Body of pancreas (tissue), 4 donors: ENCODE data around the gene DAB2IP.

Experiments
- POLR2A ChIP-seq, 3 donors: fragments of 450-650 bp; IDR thresholded peaks; one replicate each; pipeline ENCODE4 v1.6.1; 2016; ENCODE audit warnings: antibody characterized with exemption in 3 of 3, mild to moderate bottlenecking in 2 of 3
- TF ChIP-seq, protein P1 (sequence below), 7 experiments: fragments of 450-650 bp in 4 of 7; fragments of 200-600 bp in 3 of 7; sonication (generic) in 3 of 7; IDR thresholded peaks; one replicate each; pipeline ENCODE4 v1.5.1; 2016 to 2019; ENCODE audit warnings: antibody characterized with exemption in 7 of 7

DNA sequence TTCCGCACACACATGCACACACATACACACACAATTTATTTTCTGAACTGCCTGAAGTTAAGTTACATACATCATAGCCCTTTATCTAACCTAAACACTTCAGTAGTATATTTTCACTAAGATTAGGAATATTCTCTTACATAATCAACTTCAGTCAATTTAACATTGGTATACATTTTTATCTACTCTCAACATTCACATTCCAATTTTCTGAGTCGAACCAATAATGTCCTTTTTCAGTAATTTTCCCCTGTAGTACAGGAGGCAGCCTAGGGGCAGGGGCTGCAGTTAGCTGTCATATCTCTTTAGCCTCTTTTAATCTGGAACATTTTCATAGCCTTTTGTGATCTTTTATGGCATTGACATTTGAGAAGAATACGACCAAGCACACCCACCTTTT, 150.1 kb downstream of the DAB2IP start:
- TF ChIP-seq, protein P1, sequence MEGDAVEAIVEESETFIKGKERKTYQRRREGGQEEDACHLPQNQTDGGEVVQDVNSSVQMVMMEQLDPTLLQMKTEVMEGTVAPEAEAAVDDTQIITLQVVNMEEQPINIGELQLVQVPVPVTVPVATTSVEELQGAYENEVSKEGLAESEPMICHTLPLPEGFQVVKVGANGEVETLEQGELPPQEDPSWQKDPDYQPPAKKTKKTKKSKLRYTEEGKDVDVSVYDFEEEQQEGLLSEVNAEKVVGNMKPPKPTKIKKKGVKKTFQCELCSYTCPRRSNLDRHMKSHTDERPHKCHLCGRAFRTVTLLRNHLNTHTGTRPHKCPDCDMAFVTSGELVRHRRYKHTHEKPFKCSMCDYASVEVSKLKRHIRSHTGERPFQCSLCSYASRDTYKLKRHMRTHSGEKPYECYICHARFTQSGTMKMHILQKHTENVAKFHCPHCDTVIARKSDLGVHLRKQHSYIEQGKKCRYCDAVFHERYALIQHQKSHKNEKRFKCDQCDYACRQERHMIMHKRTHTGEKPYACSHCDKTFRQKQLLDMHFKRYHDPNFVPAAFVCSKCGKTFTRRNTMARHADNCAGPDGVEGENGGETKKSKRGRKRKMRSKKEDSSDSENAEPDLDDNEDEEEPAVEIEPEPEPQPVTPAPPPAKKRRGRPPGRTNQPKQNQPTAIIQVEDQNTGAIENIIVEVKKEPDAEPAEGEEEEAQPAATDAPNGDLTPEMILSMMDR (IDR thresholded peaks at IDR 0.05) = no peak
- TF ChIP-seq POLR2A (IDR thresholded peaks at IDR 0.05) = no peak
